Endodermal cell (in vitro differentiated cells): ENCODE measurements around the gene LMBR1. TPM values are rescaled to one million over a fixed set of nuclear protein-coding genes. Genes with fewer than 3 reads are reported as not detected.
"Not testable (repeated sequence)": the region's sequence is repeated elsewhere in the genome, so short reads cannot be mapped to it uniquely, and the experiment has no call there.

Source experiments
- DNase-seq: peaks from one replicate; pipeline ENCODE4 v3.0.0-alpha.2; 2017
- H3K27ac ChIP-seq: 2 replicates; pipeline ENCODE4 v1.5.1; 2013; ENCODE audit warnings: mild to moderate bottlenecking, low read depth, low read length, moderate library complexity
- H3K27me3 ChIP-seq: 2 replicates; pipeline ENCODE4 v1.6.1; 2013; ENCODE audit warnings: mild to moderate bottlenecking, low read length, moderate library complexity; ENCODE audit not compliant: insufficient read depth, control insufficient read depth, poor library complexity, severe bottlenecking
- H3K36me3 ChIP-seq: 2 replicates; pipeline ENCODE4 v1.7.0; 2013; ENCODE audit warnings: mild to moderate bottlenecking, low read length, moderate library complexity; ENCODE audit not compliant: control insufficient read depth, insufficient read depth
- H3K4me1 ChIP-seq: one replicate; pipeline ENCODE4 v1.7.0; 2013; ENCODE audit warnings: low read length; ENCODE audit not compliant: control insufficient read depth, insufficient read depth
- H3K4me3 ChIP-seq: 2 replicates; pipeline ENCODE4 v1.5.1; 2013; ENCODE audit warnings: mild to moderate bottlenecking, low read length, moderate library complexity
- H3K9ac ChIP-seq: 2 replicates; pipeline ENCODE4 v1.6.1; 2013; ENCODE audit warnings: mild to moderate bottlenecking, low read length, moderate library complexity; ENCODE audit not compliant: poor library complexity, severe bottlenecking; ENCODE audit errors: extremely low read depth
- H3K9me3 ChIP-seq: 2 replicates; pipeline ENCODE4 v1.6.1; 2013; ENCODE audit warnings: mild to moderate bottlenecking, low read length, moderate library complexity; ENCODE audit not compliant: control insufficient read depth
- H3K27ac Mint-ChIP-seq: 2 replicates; pipeline ENCODE4 v1.8.0; 2020; ENCODE audit warnings: mixed read lengths
- H3K27me3 Mint-ChIP-seq: 2 replicates; pipeline ENCODE4 v1.8.0; 2021; ENCODE audit warnings: mild to moderate bottlenecking, mixed read lengths; ENCODE audit not compliant: insufficient read depth
- H3K36me3 Mint-ChIP-seq: 2 replicates; pipeline ENCODE4 v1.8.0; 2020; ENCODE audit warnings: low read depth, mixed read lengths
- H3K4me1 Mint-ChIP-seq: 2 replicates; pipeline ENCODE4 v1.8.0; 2020; ENCODE audit warnings: mixed read lengths
- H3K4me3 Mint-ChIP-seq: 2 replicates; pipeline ENCODE4 v1.8.0; 2020; ENCODE audit warnings: mild to moderate bottlenecking, moderate library complexity, mixed read lengths
- H3K9me3 Mint-ChIP-seq: 2 replicates; pipeline ENCODE4 v1.8.0; 2020; ENCODE audit warnings: mild to moderate bottlenecking, mixed read lengths
- CTCF ChIP-seq: fragments of 200-600 bp; sonication (generic); conservative IDR thresholded peaks from 2 replicates; pipeline ENCODE4 v1.5.0; 2021; ENCODE audit warnings: antibody characterized with exemption, mild to moderate bottlenecking
- WGBS, 2 experiments: methylation state at CpG; one replicate each; pipeline versions ENCODE4 v1.1.5 to v1.1.7; 2013; ENCODE audit warnings: missing lambda C conversion rate in 2 of 2, mixed read lengths in 1 of 2; ENCODE audit not compliant: insufficient coverage in 1 of 2, insufficient read length in 1 of 2; 5-methylcytosine and 5-hydroxymethylcytosine counted together
- total RNA-seq, 2 donors: library from RNA; stranded (reverse); fragmentation: NEBNext Ultra II Directional in 1 of 2; extraction: Animal tissue kit (Norgen Biotek cat#: 25700) in 1 of 2; gene quantifications; 2 replicates in 1 of 2; 3 replicates in 1 of 2; pipeline ENCODE4 v1.2.1, GENCODE V29; 2021

Gene LMBR1
- total RNA-seq, 2 donors from 2014 or later = 80.9 to 88.3 TPM

DNA sequence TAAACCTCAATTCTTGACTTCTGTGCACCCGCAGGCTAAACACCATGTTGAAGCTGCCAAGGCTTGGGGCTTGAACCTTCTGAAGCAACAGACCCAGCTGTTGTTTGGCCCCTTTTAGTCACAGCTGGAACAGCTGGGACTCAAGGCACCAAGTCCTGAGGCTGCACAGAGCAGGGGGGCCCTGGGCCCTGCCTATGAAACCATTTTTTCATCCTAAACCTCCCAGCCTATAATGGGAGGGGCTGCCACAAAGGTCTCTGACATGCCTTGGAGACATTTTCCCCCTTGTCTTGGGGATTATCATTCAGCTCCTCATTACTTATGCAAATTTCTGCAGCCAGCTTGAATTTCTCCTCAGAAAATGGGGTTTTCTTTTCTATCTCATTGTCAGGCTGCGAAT is 31.8 kb downstream of the LMBR1 start:
- Mint-ChIP-seq H3K27me3 (no peaks in the 10 kb centered on the region), H3K9me3 (peaks cover 73% of the 10 kb centered on the region), H3K27ac (no peak overlapping the region), H3K4me3 (no peak overlapping the region), H3K4me1 (no peaks in the 10 kb centered on the region), H3K36me3 (peaks cover 65% of the 10 kb centered on the region)
- no peaks in the 10 kb centered on the region for H3K4me1 ChIP-seq
- H3K27ac ChIP-seq = no peak overlapping the region
- H3K4me3 ChIP-seq = peak overlapping the region; percentile 38
- peaks cover 78% of the 10 kb centered on the region for H3K9me3 ChIP-seq
- 90 to 100% methylated on average over 2 of the region's 2 CpGs for WGBS, 2 experiments
- no peak overlapping the region for H3K9ac ChIP-seq
- no peak for DNase-seq
- H3K36me3 ChIP-seq = peaks cover 31% of the 10 kb centered on the region
- no peak for TF ChIP-seq CTCF
- no peaks in the 10 kb centered on the region for H3K27me3 ChIP-seq

GRCh38 chr7:156860099-156860498 is 32.9 kb downstream of the LMBR1 start:
- Mint-ChIP-seq H3K36me3 (peaks cover 71% of the 10 kb centered on the region), H3K9me3 (peaks cover 84% of the 10 kb centered on the region)
- not testable (repeated sequence) for H3K27ac ChIP-seq

GRCh38 chr7:156858523-156858922 is 34.5 kb downstream of the LMBR1 start:
- no peak overlapping the region for H3K4me3 Mint-ChIP-seq
- Histone ChIP-seq H3K9me3 (peaks cover 95% of the 10 kb centered on the region), H3K36me3 (peaks cover 39% of the 10 kb centered on the region), H3K9ac (no peak overlapping the region), H3K27ac (no peak overlapping the region), H3K4me3 (no peak overlapping the region), H3K27me3 (no peaks in the 10 kb centered on the region), H3K4me1 (no peaks in the 10 kb centered on the region)
- H3K36me3 Mint-ChIP-seq = peaks cover 80% of the 10 kb centered on the region
- no peaks in the 10 kb centered on the region for H3K27me3 Mint-ChIP-seq
- no peak overlapping the region for H3K27ac Mint-ChIP-seq
- H3K9me3 Mint-ChIP-seq = peaks cover 92% of the 10 kb centered on the region
- TF ChIP-seq CTCF = no peak
- no peak for DNase-seq
- H3K4me1 Mint-ChIP-seq = no peaks in the 10 kb centered on the region

More at GRCh38 chr7:156860099-156860498, 32.9 kb downstream of the LMBR1 start:
- H3K4me1 Mint-ChIP-seq, H3K4me1 ChIP-seq, DNase-seq, H3K4me3 ChIP-seq, H3K27me3 ChIP-seq, H3K27me3 Mint-ChIP-seq, H3K4me3 Mint-ChIP-seq, H3K27ac Mint-ChIP-seq, H3K9ac ChIP-seq: not testable (repeated sequence)
- Histone ChIP-seq H3K36me3 (peaks cover 32% of the 10 kb centered on the region), H3K9me3 (peaks cover 88% of the 10 kb centered on the region)
- WGBS, 2 experiments = 89 to 93% methylated on average over 3 to 8 of the region's 8 CpGs

- peaks cover 90% of the 10 kb centered on the region for H3K9me3 Mint-ChIP-seq
- H3K36me3 Mint-ChIP-seq = peaks cover 74% of the 10 kb centered on the region
- no peaks in the 10 kb centered on the region for H3K4me1 Mint-ChIP-seq
- Histone ChIP-seq H3K27me3 (no peaks in the 10 kb centered on the region), H3K9me3 (peaks cover 93% of the 10 kb centered on the region), H3K9ac (no peak overlapping the region), H3K4me1 (no peaks in the 10 kb centered on the region), H3K27ac (no peak overlapping the region), H3K36me3 (peaks cover 39% of the 10 kb centered on the region), H3K4me3 (no peak overlapping the region)
- TF ChIP-seq CTCF = no peak
- H3K4me3 Mint-ChIP-seq = no peak overlapping the region
- WGBS, 2 experiments = 80% methylated on average over 1 of the region's 1 CpG; no CpG with 5 or more reads in 1 of the 2 experiments
- H3K27ac Mint-ChIP-seq = no peak overlapping the region
- DNase-seq = no peak
- H3K27me3 Mint-ChIP-seq = no peaks in the 10 kb centered on the region
These were observed 35.2 kb downstream of the LMBR1 start for GRCh38 chr7:156857757-156858156.
